Left lobe of liver (tissue), 2 donors: ENCODE measurements around the gene RGS3. TPM values are rescaled to one million over a fixed set of nuclear protein-coding genes. Genes with fewer than 3 reads are reported as not detected.
"Not testable (repeated sequence)": the region's sequence is repeated elsewhere in the genome, so short reads cannot be mapped to it uniquely, and the experiment has no call there.

Experiments
- ATAC-seq: fragments of 200-7000 bp; cut with Tn5 transposase; one replicate; pipeline ENCODE4 v1.9.1; 2020; ENCODE audit warnings: mild to moderate bottlenecking, moderate library complexity
- DNase-seq: peaks from one replicate; pipeline ENCODE4 v3.0.0-alpha.2; 2020; ENCODE audit warnings: low spot score
- total RNA-seq: library from RNA; stranded (reverse); gene quantifications from one replicate; pipeline ENCODE4 v1.2.1, GENCODE V29; 2021
- donor health status: DM: no; HTN: no; CAD: no; lungs with moderate emphysema.
- donor health status: DM: no; HTN: yes; CAD: no.

RGS3 gene
- total RNA-seq, 1 donor from 2014 or later: 19.5 TPM

- ATAC-seq: no peak
- no peak for DNase-seq
Observed at GRCh38 chr9:113486327-113486726, 22.8 kb downstream of the RGS3 start.

DNA sequence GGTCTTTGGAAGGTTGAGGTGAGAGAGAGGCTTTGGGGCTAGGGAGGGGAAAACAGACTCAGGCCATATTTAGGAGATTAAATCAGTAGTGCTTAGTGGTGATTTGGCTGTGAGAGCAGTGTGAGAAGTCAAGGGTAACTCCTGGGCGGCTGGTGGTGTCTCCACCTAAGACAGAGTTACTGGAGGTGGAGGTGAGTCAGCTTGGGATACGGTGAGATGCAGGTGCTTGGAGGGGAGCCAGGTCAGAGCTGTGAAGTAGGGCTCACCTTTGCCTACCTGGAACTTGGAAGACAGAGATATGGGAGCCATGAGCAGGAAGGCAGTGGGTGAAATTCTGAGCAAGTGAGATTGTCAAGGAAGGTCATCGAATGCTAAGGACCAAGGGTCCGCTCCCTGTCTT is 24.5 kb downstream of the RGS3 start:
- ATAC-seq: no peak
- DNase-seq: no peak

DNA sequence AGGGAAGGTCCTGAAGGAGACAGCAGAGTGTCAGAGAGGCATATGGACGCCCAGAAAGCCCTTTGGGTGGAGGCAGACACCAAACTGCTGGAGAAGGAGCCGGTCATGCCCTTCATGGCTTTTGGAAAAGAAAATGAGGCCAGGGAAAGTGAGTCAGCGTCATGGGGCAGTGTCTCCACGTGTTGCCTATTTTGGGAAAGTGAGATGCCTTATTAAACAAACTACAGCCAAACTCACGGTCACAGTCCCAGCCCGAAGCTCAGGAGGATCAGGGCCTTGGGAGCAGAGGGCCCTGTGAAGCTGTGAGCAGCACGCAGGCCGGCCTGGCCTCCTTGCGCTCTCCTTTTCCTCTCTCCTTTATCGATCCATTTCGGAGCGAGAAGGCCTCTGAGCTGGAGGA is 25.0 kb downstream of the RGS3 start:
- DNase-seq (no peak), ATAC-seq (no peak)

- ATAC-seq, DNase-seq: not testable (repeated sequence)
Observed at GRCh38 chr9:113491147-113491546, 27.6 kb downstream of the RGS3 start.

GRCh38 chr9:113492343-113493202 is 29.0 kb downstream of the RGS3 start:
- DNase-seq (no peak), ATAC-seq (no peak)

DNA sequence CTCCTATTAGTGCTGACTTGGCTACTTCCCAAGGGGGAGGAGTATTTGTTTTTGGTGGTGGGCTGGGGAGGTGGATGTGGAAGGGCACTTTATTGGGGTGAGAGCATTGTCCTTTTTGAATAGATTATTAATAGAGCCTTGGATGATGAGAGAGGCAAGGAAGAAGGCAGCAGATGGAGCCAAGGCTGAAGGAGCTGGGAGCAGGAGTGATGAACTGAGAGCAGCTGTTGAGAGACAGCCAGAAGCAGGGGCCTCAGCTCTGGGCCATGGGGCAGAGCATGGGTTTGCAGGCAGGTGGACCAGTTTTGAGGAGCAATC is 29.6 kb downstream of the RGS3 start:
- ATAC-seq (no peak), DNase-seq (no peak)

- DNase-seq: no peak
- ATAC-seq: no peak
Observed at GRCh38 chr9:113495526-113495925, 32.0 kb downstream of the RGS3 start.

DNA sequence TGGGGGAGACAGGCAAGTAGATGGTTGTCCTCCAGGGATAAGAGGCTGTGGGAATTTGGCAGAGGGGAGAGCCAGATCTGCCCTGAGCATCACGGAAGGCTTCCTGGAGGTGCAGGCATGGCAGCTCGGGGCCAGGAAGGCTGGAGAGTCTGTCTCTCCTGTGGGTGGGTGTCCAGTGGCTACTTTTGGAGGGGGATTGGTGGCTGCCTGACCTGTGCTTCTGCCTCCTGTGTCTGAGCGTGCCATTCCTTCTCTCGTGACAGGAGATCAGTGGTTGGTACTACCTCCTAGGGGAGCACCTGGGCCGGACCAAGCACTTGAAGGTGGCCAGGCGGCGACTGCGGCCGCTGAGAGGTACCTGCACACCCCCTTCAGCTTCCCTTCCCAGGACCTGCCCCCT is 33.5 kb downstream of the RGS3 start:
- DNase-seq (no peak), ATAC-seq (no peak)

DNA sequence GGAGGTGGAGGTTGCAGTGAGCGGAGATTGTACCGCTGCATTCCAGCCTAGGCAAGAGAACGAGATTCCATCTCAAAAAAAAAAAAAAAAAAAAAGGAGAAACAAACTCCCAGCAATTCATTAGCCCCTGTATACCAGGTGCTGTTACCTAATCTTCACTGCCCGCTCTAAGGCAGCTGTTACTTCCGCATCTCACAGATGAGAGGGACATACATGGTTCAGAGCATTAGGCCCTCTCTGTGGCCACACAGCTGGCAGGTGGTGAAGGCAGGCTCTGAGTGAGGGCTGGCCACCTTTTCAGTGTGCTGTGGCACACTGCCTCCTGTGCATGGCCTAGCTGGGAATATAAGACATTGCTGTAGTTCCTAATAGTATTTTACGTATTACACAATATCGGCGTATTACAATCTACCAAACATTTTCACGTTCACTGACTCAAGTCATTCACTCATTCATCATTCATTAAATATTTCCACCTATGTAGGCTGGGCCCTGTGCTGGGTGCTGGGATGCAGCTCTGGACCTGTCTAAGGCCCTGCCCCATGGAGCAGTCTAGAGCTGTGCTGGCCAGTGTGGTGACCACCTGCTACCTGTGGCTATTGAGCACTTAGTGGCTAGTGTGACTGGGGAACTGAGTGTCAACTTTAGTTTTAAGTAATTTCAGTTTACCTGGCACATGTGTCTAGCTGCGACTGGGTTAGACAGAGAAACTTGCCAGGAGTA is 35.8 kb downstream of the RGS3 start:
- no peak for DNase-seq
- ATAC-seq: no peak

GRCh38 chr9:113499876-113500497 is 36.5 kb downstream of the RGS3 start:
- DNase-seq: no peak
- no peak for ATAC-seq

- no peak for DNase-seq
- ATAC-seq: peak; percentile 5
Observed at GRCh38 chr9:113501129-113501686, 37.7 kb downstream of the RGS3 start.

DNA sequence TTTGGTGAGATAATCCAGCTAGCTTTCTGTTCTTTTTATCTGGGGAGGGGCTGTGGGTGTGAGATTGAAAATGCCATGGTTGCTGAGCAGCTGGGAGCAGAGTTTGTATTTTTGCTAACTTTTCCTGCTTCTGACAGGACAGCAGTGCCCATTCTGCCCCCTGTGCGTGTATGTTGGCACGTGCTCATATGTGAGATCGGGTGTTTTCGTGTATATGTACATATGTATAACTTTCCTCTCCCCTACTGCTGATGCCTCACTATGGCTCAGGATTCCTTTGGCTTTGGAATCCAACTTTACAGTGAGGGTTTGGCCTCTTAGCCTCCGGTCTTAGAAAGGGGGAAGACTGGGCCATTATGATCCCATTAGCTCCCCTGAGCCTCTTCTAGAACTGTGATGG is 38.3 kb downstream of the RGS3 start:
- ATAC-seq (no peak), DNase-seq (no peak)

GRCh38 chr9:113502427-113503034 is 39.0 kb downstream of the RGS3 start:
- ATAC-seq (no peak), DNase-seq (no peak)

- DNase-seq: no peak
- ATAC-seq: no peak
Observed at GRCh38 chr9:113503131-113503541, 39.6 kb downstream of the RGS3 start.

DNA sequence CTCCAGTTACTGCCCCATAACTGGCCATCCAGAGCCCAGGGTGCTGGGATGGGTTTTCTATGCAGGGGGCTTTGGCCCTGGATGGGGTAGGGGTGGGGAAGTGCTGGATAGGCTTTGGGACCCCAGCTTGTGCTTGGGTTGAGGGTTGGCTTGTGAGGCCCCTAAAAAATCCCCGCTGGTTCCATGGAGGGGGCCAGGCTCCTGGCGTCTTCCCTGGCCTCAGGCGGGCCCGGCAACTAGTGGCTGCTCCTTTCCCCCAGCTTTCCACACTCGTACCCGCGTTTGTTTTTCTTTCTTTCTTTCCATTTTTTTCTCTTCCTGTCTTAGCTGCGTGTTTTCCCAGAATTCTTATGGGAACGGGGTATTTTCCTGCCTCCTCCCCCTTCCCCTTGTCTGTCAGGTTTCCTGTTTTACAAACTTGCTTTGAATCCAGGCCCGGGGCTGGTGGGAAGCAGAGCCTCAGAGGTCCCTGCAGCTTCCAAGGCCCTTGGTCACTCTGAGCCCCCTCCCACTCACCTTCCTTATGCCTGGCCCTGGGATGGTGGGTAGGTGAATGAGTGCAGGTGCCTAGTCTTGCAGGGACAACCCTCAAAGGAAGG is 40.2 kb downstream of the RGS3 start:
- ATAC-seq: no peak
- no peak for DNase-seq

DNA sequence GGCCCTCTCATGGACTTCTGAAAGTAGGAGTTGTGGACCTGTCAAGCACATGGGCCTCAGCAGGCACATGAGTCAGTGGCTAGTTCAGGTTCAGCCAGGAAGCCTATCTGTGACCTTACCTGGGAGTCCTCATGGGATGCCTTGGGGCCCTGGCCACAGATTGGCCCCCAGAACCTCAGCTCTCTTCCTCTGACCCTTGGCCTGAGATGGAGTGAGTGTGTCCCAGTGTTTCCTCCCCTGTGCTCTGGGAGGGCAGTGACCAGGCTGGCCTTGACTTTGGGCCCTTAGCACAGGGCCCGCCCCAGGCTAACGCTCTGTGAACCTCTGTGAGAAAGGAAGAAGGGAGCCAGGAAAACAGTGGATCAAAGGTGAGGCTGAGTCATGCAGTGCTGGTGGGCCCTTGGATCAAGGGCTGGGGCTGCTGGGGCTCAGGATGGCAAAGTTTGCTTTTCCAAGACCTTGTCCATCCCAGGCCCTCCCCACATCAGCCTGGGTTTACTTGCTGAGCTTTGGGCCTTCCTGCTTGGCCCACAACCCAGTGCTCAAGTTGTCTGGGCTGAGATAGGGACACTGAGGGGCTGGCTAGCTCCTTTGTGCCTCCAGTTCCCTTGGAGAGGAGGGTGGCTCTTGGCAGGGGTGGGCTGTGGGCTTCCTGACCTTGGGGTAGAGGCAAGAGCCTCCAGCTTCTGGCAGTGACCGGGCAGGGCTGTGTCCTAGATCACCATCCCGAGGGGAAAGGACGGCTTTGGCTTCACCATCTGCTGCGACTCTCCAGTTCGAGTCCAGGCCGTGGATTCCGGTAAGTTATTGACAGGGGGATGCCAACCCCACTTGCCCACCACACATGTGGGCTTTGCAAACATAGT is 41.4 kb downstream of the RGS3 start:
- DNase-seq (peak; percentile 90), ATAC-seq (peak; percentile 91)

- DNase-seq (no peak), ATAC-seq (no peak)
Observed at GRCh38 chr9:113506090-113506589, 42.6 kb downstream of the RGS3 start.

DNA sequence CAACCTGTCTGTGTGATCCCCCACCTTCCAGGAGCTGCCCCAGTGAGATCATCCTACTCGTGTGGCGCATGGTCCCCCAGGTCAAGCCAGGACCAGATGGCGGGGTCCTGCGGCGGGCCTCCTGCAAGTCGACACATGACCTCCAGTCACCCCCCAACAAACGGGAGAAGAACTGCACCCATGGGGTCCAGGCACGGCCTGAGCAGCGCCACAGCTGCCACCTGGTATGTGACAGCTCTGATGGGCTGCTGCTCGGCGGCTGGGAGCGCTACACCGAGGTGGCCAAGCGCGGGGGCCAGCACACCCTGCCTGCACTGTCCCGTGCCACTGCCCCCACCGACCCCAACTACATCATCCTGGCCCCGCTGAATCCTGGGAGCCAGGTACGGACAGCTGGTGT is 43.7 kb downstream of the RGS3 start:
- no peak for DNase-seq
- ATAC-seq: no peak

- DNase-seq (no peak), ATAC-seq (peak; percentile 11)
Observed at GRCh38 chr9:113508111-113508749, 44.7 kb downstream of the RGS3 start.
